GM12801 (cell line): Measurements from ENCODE around the gene SERAC1.

Experiments used
- CTCF ChIP-seq: IDR thresholded peaks from one replicate; pipeline ENCODE4 v1.5.1; 2011; ENCODE audit warnings: control low read depth; ENCODE audit not compliant: insufficient read length; ENCODE audit errors: extremely low read depth

Gene SERAC1

GRCh38 chr6:158118886-158119285 lies 49.2 kb downstream of the SERAC1 start:
- TF ChIP-seq CTCF = no peak

GRCh38 chr6:158115508-158115907 lies 52.6 kb downstream of the SERAC1 start:
- no peak for TF ChIP-seq CTCF

GRCh38 chr6:158115102-158115501 lies 53.0 kb downstream of the SERAC1 start:
- no peak for TF ChIP-seq CTCF

- no peak for TF ChIP-seq CTCF
These were observed 54.3 kb downstream of the SERAC1 start for GRCh38 chr6:158113802-158114201.

GRCh38 chr6:158111987-158112386 lies 56.1 kb downstream of the SERAC1 start:
- TF ChIP-seq CTCF = no peak

- TF ChIP-seq CTCF = no peak
These were observed 57.1 kb downstream of the SERAC1 start for GRCh38 chr6:158110986-158111385.

- no peak for TF ChIP-seq CTCF
These were observed 58.3 kb downstream of the SERAC1 start for GRCh38 chr6:158109748-158110147.

- TF ChIP-seq CTCF = no peak
These were observed 63.4 kb downstream of the SERAC1 start for GRCh38 chr6:158104696-158105095.
